HFFc6 (cell line): ENCODE results near the gene RGS8. TPM values are rescaled to one million over a fixed set of nuclear protein-coding genes. Genes with fewer than 3 reads are reported as not detected.

Source experiments
- DNase-seq: peaks from one replicate; pipeline ENCODE4 v3.0.0-alpha.2; 2018
- H3K27ac Mint-ChIP-seq: 2 replicates; pipeline ENCODE4 v1.8.0; 2020; ENCODE audit warnings: mild to moderate bottlenecking, mixed read lengths
- H3K27me3 Mint-ChIP-seq: 2 replicates; pipeline ENCODE4 v1.8.0; 2021; ENCODE audit warnings: mild to moderate bottlenecking, moderate library complexity, mixed read lengths; ENCODE audit not compliant: insufficient read depth
- H3K36me3 Mint-ChIP-seq: 2 replicates; pipeline ENCODE4 v1.8.0; 2021; ENCODE audit warnings: low read depth, mixed read lengths
- H3K4me1 Mint-ChIP-seq: 2 replicates; pipeline ENCODE4 v1.8.0; 2020; ENCODE audit warnings: low read depth, mixed read lengths
- H3K4me3 Mint-ChIP-seq: 2 replicates; pipeline ENCODE4 v1.8.0; 2020; ENCODE audit warnings: mild to moderate bottlenecking, moderate library complexity, mixed read lengths
- H3K9me3 Mint-ChIP-seq: 2 replicates; pipeline ENCODE4 v1.8.0; 2020; ENCODE audit warnings: mild to moderate bottlenecking, mixed read lengths
- total RNA-seq, 6 experiments: library from RNA; stranded (reverse); fragmentation: NEBNext Ultra II Directional; extraction: Animal tissue kit (Norgen Biotek cat#: 25700); gene quantifications; 2 replicates in 1 of 6; 3 replicates in 5 of 6; pipeline ENCODE4 v1.2.3, GENCODE V29; 2021
- TF ChIP-seq, protein P1 (sequence below): fragments of 200-600 bp; sonication (generic); IDR thresholded peaks from 2 replicates; pipeline ENCODE4 v1.5.0; 2021; ENCODE audit warnings: antibody characterized with exemption, mild to moderate bottlenecking

The RGS8 gene
- total RNA-seq, 6 experiments from 2014 or later = not detected

DNA sequence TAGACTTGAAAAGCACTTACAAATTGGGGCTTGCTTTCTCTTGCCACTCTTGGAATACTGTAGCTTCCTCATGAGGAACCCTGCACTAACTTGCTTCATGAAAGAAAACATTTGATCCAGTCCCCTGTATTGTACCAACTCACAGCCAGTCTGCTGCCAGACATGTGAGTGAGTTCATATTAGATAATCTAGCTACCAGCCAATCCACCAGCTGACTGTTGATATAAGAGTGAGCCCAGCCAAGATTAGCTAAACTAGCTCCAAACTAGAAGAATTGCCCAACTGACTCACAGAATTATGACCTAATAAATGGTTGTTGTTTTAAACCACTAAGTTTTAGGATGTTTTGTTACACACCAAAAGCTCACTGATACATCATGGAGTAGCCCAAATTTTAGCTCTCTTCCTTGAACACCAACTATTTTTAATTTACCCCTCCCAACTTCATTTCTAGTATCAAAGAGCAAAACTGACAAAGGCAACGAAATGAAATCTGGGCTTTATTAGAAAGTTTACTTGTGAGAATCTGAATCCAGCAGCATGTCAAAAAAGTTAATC lies 6.6 kb upstream of the RGS8 start:
- H3K9me3 Mint-ChIP-seq = no peaks in the 10 kb centered on the region
- H3K36me3 Mint-ChIP-seq = no peaks in the 10 kb centered on the region
- no peaks in the 10 kb centered on the region for H3K4me1 Mint-ChIP-seq
- no peaks in the 10 kb centered on the region; the same call in 1 of the 2 replicates for H3K27me3 Mint-ChIP-seq
- no peak overlapping the region for H3K27ac Mint-ChIP-seq
- H3K4me3 Mint-ChIP-seq = no peak overlapping the region
- no peak for DNase-seq
- TF ChIP-seq, protein P1, sequence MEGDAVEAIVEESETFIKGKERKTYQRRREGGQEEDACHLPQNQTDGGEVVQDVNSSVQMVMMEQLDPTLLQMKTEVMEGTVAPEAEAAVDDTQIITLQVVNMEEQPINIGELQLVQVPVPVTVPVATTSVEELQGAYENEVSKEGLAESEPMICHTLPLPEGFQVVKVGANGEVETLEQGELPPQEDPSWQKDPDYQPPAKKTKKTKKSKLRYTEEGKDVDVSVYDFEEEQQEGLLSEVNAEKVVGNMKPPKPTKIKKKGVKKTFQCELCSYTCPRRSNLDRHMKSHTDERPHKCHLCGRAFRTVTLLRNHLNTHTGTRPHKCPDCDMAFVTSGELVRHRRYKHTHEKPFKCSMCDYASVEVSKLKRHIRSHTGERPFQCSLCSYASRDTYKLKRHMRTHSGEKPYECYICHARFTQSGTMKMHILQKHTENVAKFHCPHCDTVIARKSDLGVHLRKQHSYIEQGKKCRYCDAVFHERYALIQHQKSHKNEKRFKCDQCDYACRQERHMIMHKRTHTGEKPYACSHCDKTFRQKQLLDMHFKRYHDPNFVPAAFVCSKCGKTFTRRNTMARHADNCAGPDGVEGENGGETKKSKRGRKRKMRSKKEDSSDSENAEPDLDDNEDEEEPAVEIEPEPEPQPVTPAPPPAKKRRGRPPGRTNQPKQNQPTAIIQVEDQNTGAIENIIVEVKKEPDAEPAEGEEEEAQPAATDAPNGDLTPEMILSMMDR = no peak

DNA sequence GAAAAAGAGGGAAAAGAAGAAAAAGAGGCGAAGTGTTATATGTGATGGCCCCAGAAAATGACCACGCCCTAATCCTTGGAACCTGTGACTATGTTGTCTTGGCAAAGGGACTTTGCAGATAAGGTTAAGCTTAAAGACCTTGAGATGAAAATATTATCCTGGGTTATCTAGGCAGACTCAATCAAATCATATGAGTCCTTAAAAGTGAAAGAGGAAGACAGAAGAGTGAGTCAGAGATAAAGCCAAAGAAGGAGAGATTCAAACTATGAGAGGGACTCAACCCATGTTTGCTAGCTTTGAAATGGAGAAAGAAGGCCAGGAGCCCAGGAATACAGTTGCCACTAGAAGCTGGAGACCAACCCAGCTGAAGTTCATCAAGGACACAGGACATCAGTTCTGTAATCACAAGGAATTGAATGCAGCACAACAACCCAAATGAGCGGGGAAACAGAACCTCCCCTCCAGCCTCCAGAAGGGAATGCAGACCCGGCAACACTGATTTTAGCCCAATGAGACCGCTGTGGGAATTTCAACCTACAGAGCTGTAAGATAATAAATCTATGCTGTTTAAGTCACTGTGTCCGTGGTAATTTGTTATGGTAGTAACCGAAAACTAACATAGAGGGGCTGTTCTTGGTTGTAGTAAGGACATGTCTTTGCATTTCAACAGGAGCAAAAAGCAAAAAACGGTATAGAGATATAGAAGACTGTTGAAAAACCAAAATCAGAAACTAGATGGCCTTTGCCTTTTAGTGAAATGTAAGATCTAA lies 4.2 kb upstream of the RGS8 start:
- no peaks in the 10 kb centered on the region for H3K4me1 Mint-ChIP-seq
- TF ChIP-seq, protein P1 = no peak
- H3K36me3 Mint-ChIP-seq = no peaks in the 10 kb centered on the region
- peaks cover 3% of the 10 kb centered on the region; the same call in 1 of the 2 replicates for H3K27me3 Mint-ChIP-seq
- no peak overlapping the region for H3K4me3 Mint-ChIP-seq
- H3K9me3 Mint-ChIP-seq = no peaks in the 10 kb centered on the region
- no peak for DNase-seq
- no peak overlapping the region for H3K27ac Mint-ChIP-seq

DNA sequence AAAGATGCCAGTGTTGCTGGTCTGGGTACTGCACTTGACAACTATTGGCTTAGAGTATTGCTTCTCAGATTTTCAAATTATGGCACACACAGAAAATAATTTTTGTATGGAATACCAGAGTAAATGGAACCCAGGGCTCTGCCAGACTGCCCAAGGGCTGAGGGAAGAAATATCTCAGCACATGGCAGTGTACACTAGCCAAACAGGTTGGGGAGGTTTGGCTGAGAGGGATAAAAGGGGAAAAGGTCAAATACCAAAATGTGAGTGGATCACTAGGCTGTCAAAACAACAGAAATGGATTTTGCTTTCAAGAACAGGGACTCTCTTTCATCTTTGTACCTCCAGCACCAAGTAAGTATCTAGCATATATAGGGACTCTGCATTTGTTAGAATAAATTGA lies 3.0 kb upstream of the RGS8 start:
- Mint-ChIP-seq H3K27me3 (peaks cover 11% of the 10 kb centered on the region; the same call in 1 of the 2 replicates), H3K9me3 (no peaks in the 10 kb centered on the region), H3K4me3 (no peak overlapping the region), H3K4me1 (no peaks in the 10 kb centered on the region), H3K36me3 (no peaks in the 10 kb centered on the region), H3K27ac (no peak overlapping the region)
- TF ChIP-seq, protein P1 = no peak
- DNase-seq = no peak

DNA sequence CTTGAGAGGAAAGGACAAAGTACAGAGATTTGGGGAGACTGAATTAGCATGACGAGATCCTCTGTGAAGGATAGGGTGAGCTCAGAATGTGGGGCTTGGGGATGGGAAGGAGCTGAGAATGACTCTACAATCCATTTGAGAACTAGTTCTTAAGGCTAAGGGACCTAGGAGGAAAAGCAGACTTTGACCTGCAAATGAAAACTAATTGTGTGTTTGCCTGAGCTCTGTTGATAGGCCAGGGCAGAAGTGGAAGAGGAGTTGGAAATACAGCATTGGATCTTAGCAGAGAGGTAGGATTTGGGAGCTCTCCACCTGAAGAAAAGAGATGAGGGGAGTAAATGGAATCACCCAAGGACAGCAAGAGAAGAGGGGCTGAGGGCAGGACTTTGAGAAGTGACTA lies 2.1 kb upstream of the RGS8 start:
- no peak for DNase-seq
- Mint-ChIP-seq H3K9me3 (no peaks in the 10 kb centered on the region), H3K36me3 (no peaks in the 10 kb centered on the region), H3K4me3 (no peak overlapping the region), H3K27ac (no peak overlapping the region), H3K27me3 (peaks cover 11% of the 10 kb centered on the region; the same call in 1 of the 2 replicates), H3K4me1 (no peaks in the 10 kb centered on the region)
- TF ChIP-seq, protein P1 = no peak

DNA sequence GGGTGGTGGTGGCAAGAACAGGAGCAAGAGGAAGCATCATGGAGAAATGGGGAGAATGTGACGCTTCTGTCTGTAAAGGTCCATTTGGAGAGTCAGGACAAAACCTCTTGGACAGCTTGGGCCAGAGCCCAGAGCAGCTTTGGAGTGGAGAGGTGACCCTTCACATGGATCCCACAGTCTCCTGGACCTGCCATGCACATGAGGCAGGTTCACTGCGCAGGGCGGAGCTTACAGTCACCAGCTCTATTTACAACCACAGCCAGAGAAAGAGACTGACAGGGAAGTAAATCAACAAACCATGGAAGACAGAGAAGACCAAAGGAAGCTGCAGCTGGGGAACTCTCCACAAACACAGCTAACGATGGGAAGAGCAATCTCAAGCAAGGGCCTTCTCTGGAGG lies 828 bp upstream of the RGS8 start:
- H3K4me3 Mint-ChIP-seq = no peak overlapping the region
- H3K36me3 Mint-ChIP-seq = no peaks in the 10 kb centered on the region
- TF ChIP-seq, protein P1 = no peak
- H3K27me3 Mint-ChIP-seq = peaks cover 11% of the 10 kb centered on the region
- H3K4me1 Mint-ChIP-seq = no peaks in the 10 kb centered on the region
- H3K27ac Mint-ChIP-seq = no peak overlapping the region
- no peak for DNase-seq
- H3K9me3 Mint-ChIP-seq = no peaks in the 10 kb centered on the region
